Upper lobe of left lung (tissue), 4 donors: ENCODE results near the gene EML4.

Source experiments
- CTCF ChIP-seq, 6 experiments: fragments of 450-650 bp in 4 of 6; fragments of 200-600 bp in 2 of 6; sonication (generic) in 2 of 6; IDR thresholded peaks; one replicate each; pipeline ENCODE4 v1.5.1; 2016 to 2019; ENCODE audit warnings: antibody characterized with exemption in 6 of 6
- POLR2A ChIP-seq, 4 donors: fragments of 450-650 bp; IDR thresholded peaks; one replicate each; pipeline ENCODE4 v1.5.1; 2016 to 2017; ENCODE audit warnings: antibody characterized with exemption in 4 of 4, mild to moderate bottlenecking in 2 of 4

GRCh38 chr2:42310007-42310515 lies 140.9 kb downstream of the EML4 start:
- TF ChIP-seq POLR2A (IDR thresholded peaks at IDR 0.05) (no peak), CTCF (IDR thresholded peaks at IDR 0.05) (no peak)
